ENCODE data around the gene SLC19A1. TPM values are rescaled to one million over a fixed set of nuclear protein-coding genes. Genes with fewer than 3 reads are reported as not detected.
"Not testable (repeated sequence)": the region's sequence is repeated elsewhere in the genome, so short reads cannot be mapped to it uniquely, and the experiment has no call there.

Gene SLC19A1
- total RNA-seq, 1 experiment from 2014 or later: 21.4 TPM

- DNase-seq: no peak
- no peaks in the 10 kb centered on the region for H3K27me3 Mint-ChIP-seq (ENCODE audit: unreplicated experiment)
- no peak overlapping the region for H3K27ac Mint-ChIP-seq (ENCODE audit: unreplicated experiment)
- H3K4me1 Mint-ChIP-seq (ENCODE audit: low read depth, unreplicated experiment): no peaks in the 10 kb centered on the region
- intact Hi-C loops (cut with micrococcal nuclease; ENCODE audit: unreplicated experiment): no loop called here
- no peak for TF ChIP-seq CTCF (IDR thresholded peaks at IDR 0.05; ENCODE audit: unreplicated experiment)
- CTCF ChIA-PET: no interaction called here
- H3K4me3 Mint-ChIP-seq (ENCODE audit: low read depth, unreplicated experiment): no peak overlapping the region
- peaks cover 11% of the 10 kb centered on the region for H3K36me3 Mint-ChIP-seq (ENCODE audit: insufficient read depth, unreplicated experiment)
- H3K9me3 Mint-ChIP-seq (ENCODE audit: low read depth, unreplicated experiment): no peaks in the 10 kb centered on the region
- BruUV-seq (replicated peaks): no TSS peak
Measured at GRCh38 chr21:45528981-45529784, 13.1 kb downstream of the SLC19A1 start.

GRCh38 chr21:45528028-45528705, 14.1 kb downstream of the SLC19A1 start:
- BruUV-seq (replicated peaks): no TSS peak
- CTCF ChIA-PET: no interaction called here
- H3K4me1 Mint-ChIP-seq (ENCODE audit: low read depth, unreplicated experiment): no peaks in the 10 kb centered on the region
- peaks cover 11% of the 10 kb centered on the region for H3K36me3 Mint-ChIP-seq (ENCODE audit: insufficient read depth, unreplicated experiment)
- no peak for DNase-seq
- no peak overlapping the region for H3K27ac Mint-ChIP-seq (ENCODE audit: unreplicated experiment)
- intact Hi-C loops (cut with micrococcal nuclease; ENCODE audit: unreplicated experiment): no loop called here
- no peak overlapping the region for H3K4me3 Mint-ChIP-seq (ENCODE audit: low read depth, unreplicated experiment)
- TF ChIP-seq CTCF (IDR thresholded peaks at IDR 0.05; ENCODE audit: unreplicated experiment): no peak
- H3K27me3 Mint-ChIP-seq (ENCODE audit: unreplicated experiment): no peaks in the 10 kb centered on the region
- no peaks in the 10 kb centered on the region for H3K9me3 Mint-ChIP-seq (ENCODE audit: low read depth, unreplicated experiment)

- H3K4me3 Mint-ChIP-seq (ENCODE audit: low read depth, unreplicated experiment); H3K27ac Mint-ChIP-seq (ENCODE audit: unreplicated experiment); intact Hi-C loops (cut with micrococcal nuclease; ENCODE audit: unreplicated experiment); H3K27me3 Mint-ChIP-seq (ENCODE audit: unreplicated experiment); BruUV-seq (replicated peaks); H3K9me3 Mint-ChIP-seq (ENCODE audit: low read depth, unreplicated experiment); H3K4me1 Mint-ChIP-seq (ENCODE audit: low read depth, unreplicated experiment); CTCF ChIA-PET; DNase-seq: not testable (repeated sequence)
- H3K36me3 Mint-ChIP-seq (ENCODE audit: insufficient read depth, unreplicated experiment): peaks cover 19% of the 10 kb centered on the region
Measured at GRCh38 chr21:45527151-45527999, 14.9 kb downstream of the SLC19A1 start.

- DNase-seq: no peak
- Mint-ChIP-seq H3K4me3 (ENCODE audit: low read depth, unreplicated experiment) (no peak overlapping the region), H3K9me3 (ENCODE audit: low read depth, unreplicated experiment) (peaks cover 4% of the 10 kb centered on the region), H3K27me3 (ENCODE audit: unreplicated experiment) (no peaks in the 10 kb centered on the region), H3K4me1 (ENCODE audit: low read depth, unreplicated experiment) (no peaks in the 10 kb centered on the region), H3K36me3 (ENCODE audit: insufficient read depth, unreplicated experiment) (peaks cover 15% of the 10 kb centered on the region), H3K27ac (ENCODE audit: unreplicated experiment) (no peak overlapping the region)
- no peak for TF ChIP-seq CTCF (IDR thresholded peaks at IDR 0.05; ENCODE audit: unreplicated experiment)
- intact Hi-C loops (cut with micrococcal nuclease; ENCODE audit: unreplicated experiment): no loop called here
- BruUV-seq (replicated peaks): no TSS peak
- CTCF ChIA-PET: interaction anchor here (0.6 kb wide), 1 partner anchor 188 kb away, joined by 4 read pairs; no protein-coding TSS in a partner anchor
Measured at GRCh38 chr21:45525910-45526306, 16.3 kb downstream of the SLC19A1 start.

All from Calu3 (cell line).